Thyroid gland (tissue), 4 donors: ENCODE measurements around the gene OR4A5. TPM values are rescaled to one million over a fixed set of nuclear protein-coding genes. Genes with fewer than 3 reads are reported as not detected.
"Not testable (repeated sequence)": the region's sequence is repeated elsewhere in the genome, so short reads cannot be mapped to it uniquely, and the experiment has no call there.

ENCODE experiments used
- DNase-seq, 2 donors: peaks; one replicate each; pipeline ENCODE4 v3.0.0-alpha.2; 2019
- H3K27ac ChIP-seq, 3 donors: fragments of 200-600 bp; sonication (generic); 1 replicate in 2 of 3; 2 replicates in 1 of 3; pipeline ENCODE4 v1.5.1; 2016 to 2019; ENCODE audit warnings: mild to moderate bottlenecking in 1 of 3, moderate library complexity in 1 of 3
- H3K27me3 ChIP-seq: fragments of 200-600 bp; sonication (generic); one replicate; pipeline ENCODE4 v1.5.1; 2019
- H3K36me3 ChIP-seq, 2 donors: fragments of 200-600 bp; sonication (generic); one replicate each; pipeline ENCODE4 v1.5.1; 2016 to 2019
- H3K4me1 ChIP-seq, 2 donors: fragments of 200-600 bp; sonication (generic); one replicate each; pipeline ENCODE4 v1.5.1; 2017 to 2019
- H3K4me3 ChIP-seq, 3 donors: fragments of 200-600 bp; sonication (generic); replicated peaks in 1 of 3; 1 replicate in 2 of 3; 2 replicates in 1 of 3; pipeline ENCODE4 v1.5.1; 2016; ENCODE audit warnings: mild to moderate bottlenecking in 1 of 3
- H3K9me3 ChIP-seq: fragments of 200-600 bp; sonication (generic); one replicate; pipeline ENCODE4 v1.5.1; 2017
- WGBS, 2 donors: methylation state at CpG; one replicate each; pipeline ENCODE4 v1.1.5; 2017; 5-methylcytosine and 5-hydroxymethylcytosine counted together
- intact Hi-C: fragments of 100-400 bp; cut with DNase I; formaldehyde crosslinking; loops from one replicate; pipeline ENCODE4 v1.15.1; 2023
- total RNA-seq, 4 donors: library from RNA; depleted of rRNA; stranded (reverse); fragments of >200 nt; gene quantifications; one replicate each; pipeline ENCODE4 v1.2.3, GENCODE V29; 2016

OR4A5 gene
- total RNA-seq = not detected

- 0 to 2% methylated on average over 1 of the region's 1 CpG for WGBS, 2 donors
- intact Hi-C loops, H3K27me3 ChIP-seq, H3K36me3 ChIP-seq, H3K4me3 ChIP-seq, H3K4me1 ChIP-seq, DNase-seq, H3K9me3 ChIP-seq, H3K27ac ChIP-seq: not testable (repeated sequence)
These were observed at the start of gene OR4A5 for GRCh38 chr11:54706532-54706931. TSS of gene OR4A5 (plus strand) at chr11:54706832. CDS start at chr11:54706885, 53 bp downstream.

DNA sequence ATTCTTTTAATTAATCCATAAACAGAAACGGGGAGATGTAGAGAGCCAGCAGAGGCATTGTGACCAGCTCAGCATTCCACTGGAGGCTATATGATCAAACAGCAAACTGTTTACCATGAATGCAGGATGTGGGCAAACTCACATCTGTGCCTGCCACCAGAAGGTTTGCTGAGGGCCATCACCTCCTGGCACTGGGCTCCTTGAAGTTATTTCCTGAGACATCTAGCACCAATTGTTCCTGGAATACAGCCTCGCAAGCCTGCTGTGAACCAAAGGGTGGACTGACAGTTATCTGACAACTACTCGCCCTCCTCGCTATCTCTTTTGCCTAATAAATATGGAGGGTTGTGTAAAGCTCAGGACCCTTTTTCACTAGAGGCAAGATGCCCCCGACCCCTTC is 13.5 kb downstream of the OR4A5 start:
- H3K4me3 ChIP-seq, intact Hi-C loops, H3K9me3 ChIP-seq, H3K4me1 ChIP-seq, H3K27ac ChIP-seq, DNase-seq, H3K27me3 ChIP-seq, H3K36me3 ChIP-seq: not testable (repeated sequence)
- 67 to 76% methylated on average over 5 of the region's 5 CpGs for WGBS, 2 donors

Other genes starting within 250 kb of the OR4A5 start
- not detected for gene OR4C46, start 102.8 kb upstream of the OR4A5 start, total RNA-seq